Measurements from ENCODE around the gene SSU72.
"Not testable (repeated sequence)": the region's sequence is repeated elsewhere in the genome, so short reads cannot be mapped to it uniquely, and the experiment has no call there.

Gene SSU72

DNA sequence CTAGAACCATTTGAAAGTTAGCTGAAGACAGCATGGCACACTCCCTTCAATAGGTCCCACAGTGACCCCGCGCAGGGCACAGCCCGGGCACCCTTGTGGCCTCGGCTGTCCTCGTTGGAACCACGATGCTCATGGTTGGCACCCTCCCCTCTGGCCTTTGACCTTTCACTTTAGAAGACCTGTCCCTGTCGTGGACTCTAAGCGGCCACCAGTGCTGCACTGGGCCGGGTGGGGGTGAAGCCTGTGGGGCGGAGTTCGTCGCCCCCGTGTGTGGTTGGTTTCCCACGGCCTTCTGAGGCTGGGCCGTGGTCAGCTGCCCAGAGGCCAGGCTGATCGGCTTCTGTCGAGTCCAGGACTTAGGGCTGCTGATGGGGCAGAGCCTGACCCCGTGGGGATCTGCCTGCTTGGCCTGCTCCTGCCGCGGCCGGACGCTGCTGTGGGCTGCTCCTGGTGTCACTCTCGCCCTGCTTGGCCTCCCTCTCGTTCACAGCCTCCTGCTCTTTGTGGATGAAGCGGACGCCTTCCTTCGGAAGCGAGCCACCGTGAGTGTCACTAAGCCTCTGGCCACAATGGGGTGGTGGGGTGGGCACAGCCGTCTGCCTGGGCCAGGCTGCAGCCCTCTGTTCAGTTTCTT lies 49.8 kb downstream of the SSU72 start:
- not testable (repeated sequence) for DNase-seq

- DNase-seq: not testable (repeated sequence)
These were observed 51.0 kb downstream of the SSU72 start for GRCh38 chr1:1523651-1524050.

GRCh38 chr1:1523226-1523625 lies 51.4 kb downstream of the SSU72 start:
- not testable (repeated sequence) for DNase-seq

GRCh38 chr1:1522536-1522935 lies 52.1 kb downstream of the SSU72 start:
- DNase-seq: not testable (repeated sequence)

DNA sequence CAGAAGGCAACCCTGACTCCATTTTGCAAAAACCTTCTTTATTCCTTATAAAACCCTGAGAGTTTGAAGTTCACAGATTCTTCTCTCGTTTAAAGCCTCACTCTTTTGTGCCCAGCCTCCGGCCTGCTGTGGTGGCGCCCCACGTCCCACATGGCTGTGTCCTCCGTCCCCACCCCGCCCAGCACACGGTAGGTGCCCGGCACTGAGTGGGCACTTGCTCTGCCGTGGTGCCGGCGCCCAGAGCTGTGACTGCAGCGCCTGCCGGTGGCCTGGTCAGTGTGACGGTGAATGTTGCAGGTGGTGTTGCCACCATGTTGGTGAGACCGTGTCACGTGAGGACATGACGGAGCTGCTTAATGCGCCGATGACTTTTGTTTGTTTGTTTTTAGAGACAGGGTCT lies 53.3 kb downstream of the SSU72 start:
- DNase-seq: no peak

GRCh38 chr1:1519805-1520505 lies 54.7 kb downstream of the SSU72 start:
- not testable (repeated sequence) for DNase-seq

DNA sequence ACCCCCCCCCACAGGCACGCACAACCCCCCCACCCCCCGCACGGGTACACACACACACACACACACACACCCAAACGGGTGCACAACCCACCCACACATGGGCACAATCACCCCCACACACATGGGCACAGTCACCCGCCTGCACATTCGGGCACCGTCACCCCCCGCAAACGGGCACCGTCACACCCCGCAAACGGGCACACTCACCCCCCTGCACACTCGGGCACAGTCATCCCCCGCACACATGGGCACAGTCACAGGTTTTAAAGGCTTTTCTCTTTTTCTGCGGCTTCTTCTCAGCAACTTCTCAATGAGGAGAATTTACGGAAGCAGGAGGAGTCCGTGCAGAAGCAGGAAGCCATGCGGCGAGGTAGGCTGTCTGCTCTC lies 56.0 kb downstream of the SSU72 start:
- not testable (repeated sequence) for DNase-seq

DNA sequence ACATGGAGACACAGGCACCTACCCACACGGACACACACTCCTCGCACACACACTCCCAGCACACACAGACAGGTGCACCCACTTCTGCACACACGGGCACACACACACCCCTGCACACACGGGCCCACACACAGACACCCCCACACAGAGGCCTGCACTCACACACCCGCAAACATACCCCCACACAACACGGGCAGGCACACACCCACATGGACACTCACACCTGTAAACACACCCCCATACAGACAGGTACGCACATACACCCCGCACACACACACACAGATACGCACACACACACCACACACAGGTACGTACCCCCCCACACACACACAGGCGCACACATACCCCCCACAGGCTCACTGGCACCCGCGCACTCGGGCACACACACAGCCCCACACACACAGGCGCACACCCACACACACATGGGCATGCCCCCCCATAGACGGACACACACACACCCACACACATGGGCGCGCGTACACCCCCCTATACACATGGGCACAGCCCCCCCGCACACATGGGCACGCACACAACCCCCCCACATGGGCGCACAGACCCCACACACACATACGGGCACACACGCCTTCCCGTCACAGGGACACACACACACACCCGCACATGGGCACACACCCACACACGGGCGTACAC lies 56.6 kb downstream of the SSU72 start:
- no peak for DNase-seq

DNA sequence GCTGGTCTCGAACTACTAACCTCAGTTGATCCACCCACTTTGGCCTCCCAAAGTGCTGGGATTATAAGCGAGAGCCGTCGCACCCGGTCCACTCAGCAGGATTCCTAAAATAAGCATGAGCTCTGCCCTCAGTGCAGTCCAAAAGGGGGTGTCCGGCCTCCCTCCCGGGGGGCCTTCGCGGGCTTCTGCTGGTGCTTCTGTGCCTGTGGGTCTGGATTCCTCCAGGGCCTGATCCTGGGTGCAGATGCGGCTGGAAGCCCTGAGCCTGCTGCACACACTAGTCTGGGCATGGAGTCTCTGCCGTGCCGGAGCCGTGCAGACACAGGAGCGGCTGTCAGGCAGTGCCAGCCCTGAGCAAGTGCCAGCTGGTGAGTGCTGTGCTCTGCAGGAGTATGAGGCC lies 57.7 kb downstream of the SSU72 start:
- not testable (repeated sequence) for DNase-seq

GRCh38 chr1:1514376-1514775 lies 60.3 kb downstream of the SSU72 start:
- DNase-seq: not testable (repeated sequence)

DNA sequence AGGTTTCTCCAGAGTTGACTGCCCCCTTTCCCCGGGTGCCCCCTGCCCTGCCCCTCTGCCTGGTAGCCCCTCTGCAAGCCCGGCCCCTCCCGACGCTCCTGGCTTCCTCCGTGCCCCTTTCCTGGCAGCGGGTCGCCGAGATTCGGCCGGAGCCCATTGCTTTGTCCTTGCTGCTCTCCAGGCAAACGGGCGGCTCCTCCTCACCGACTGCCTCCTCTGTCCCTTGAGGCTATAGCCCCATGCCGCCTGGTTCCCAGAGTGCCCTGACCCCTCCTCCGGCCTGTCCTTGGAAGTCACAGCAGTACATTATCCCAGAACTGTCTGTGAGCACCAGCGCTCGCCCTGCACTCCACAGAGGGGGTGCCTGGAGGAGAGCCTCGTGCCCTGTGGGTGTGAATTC lies 61.0 kb downstream of the SSU72 start:
- DNase-seq: not testable (repeated sequence)

GRCh38 chr1:1512425-1512824 lies 62.2 kb downstream of the SSU72 start:
- not testable (repeated sequence) for DNase-seq

DNA sequence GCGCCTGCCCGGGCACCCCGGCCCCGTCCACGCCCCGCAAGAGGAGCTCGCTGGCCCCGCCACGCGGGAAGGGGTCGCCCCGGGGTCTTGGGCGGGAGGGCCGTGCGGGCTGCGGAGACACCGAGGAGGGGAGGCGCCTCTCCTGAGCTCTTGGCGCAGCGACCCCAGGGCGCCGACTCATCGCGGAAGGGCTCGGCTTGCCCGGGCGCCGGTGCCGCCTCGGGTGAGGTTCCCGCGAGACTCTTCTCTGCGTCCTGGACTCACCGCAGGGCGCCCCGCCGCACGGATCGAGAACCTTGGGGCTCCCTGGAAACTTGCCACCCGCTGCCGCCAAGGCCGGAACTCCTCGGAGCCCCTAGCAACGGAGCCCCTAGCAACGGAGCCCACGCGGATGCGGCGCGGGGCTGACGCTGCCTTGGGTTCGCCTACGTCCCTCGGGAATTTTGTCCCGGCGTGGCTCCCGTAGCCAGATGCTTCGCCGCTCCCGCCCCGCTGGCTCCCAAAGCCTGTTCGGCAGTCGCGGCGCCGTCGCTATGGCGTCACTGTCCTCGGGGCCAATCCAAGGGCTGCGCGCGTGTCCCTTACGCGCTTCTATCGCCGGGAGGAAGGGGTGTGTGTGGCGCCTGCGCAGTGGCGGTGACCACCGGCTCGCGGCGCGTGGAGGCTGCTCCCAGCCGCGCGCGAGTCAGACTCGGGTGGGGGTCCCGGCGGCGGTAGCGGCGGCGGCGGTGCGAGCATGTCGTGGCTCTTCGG lies 63.0 kb downstream of the SSU72 start, which contains the start of gene ATAD3A:
Gene ATAD3A (plus strand): TSS at position 630 of the 753 bp plus-strand sequence. CDS start 107 bp downstream, at position 737.
- DNase-seq: peak; percentile 87

- peak; percentile 34 for DNase-seq
These were observed 63.6 kb downstream of the SSU72 start for GRCh38 chr1:1510912-1511532.

DNA sequence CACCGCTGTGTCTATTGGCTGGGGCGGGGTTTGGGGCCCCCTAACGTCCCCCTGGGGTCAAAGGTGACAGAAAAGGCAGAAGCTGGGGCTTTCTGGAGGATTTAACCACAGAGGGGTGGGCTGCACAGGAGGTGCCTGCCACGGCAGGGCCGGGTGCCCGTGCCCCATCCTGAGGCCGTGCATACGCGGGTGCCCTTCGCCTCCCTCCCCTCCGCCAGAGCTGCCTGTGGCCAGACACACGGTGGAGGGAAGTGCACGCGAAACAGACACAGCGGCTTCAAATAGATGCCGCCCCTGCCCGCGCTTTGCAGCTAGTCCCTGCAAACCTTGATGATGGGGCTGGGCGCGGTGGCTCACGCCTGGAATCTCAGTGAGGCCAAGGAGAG lies 65.2 kb downstream of the SSU72 start:
- DNase-seq: not testable (repeated sequence)

- DNase-seq: not testable (repeated sequence)
These were observed 65.7 kb downstream of the SSU72 start for GRCh38 chr1:1508775-1509464.

DNA sequence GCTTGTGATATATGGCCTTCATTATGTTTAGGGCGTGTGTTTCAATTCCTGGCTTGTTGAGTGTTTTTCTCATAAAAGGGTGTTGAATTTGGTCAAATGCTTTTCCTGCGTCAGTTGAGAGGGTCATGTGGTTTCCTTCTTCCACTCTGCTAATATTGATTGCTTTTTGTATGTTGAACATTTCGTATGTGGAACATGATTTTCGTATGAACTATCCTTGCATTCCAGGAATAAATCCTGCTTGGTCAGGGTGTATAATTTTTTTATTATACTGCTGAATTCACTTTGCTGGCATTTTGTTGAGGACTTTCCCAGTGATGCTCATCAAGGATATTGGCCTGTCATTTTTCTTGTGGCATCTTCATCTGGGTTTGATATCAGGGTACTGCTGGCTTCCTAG lies 67.4 kb downstream of the SSU72 start:
- DNase-seq: no peak

- DNase-seq: not testable (repeated sequence)
These were observed 68.9 kb downstream of the SSU72 start for GRCh38 chr1:1505801-1506200.

- DNase-seq: not testable (repeated sequence)
These were observed 69.3 kb downstream of the SSU72 start for GRCh38 chr1:1505366-1505798.

GRCh38 chr1:1504777-1505365 lies 69.8 kb downstream of the SSU72 start:
- DNase-seq: not testable (repeated sequence)

- DNase-seq: not testable (repeated sequence)
These were observed 79.1 kb downstream of the SSU72 start for GRCh38 chr1:1495461-1495975.

All from NCI-H1048 (cell line).